Activated CD8-positive, alpha-beta T cell treated with anti-CD3 and anti-CD28 coated beads for 36 hours (primary cell): Measurements from ENCODE around the gene SORL1-AS1.
"Not testable (repeated sequence)": the region's sequence is repeated elsewhere in the genome, so short reads cannot be mapped to it uniquely, and the experiment has no call there.

Experiments used
- ATAC-seq: fragments of 200-7000 bp; cut with Tn5 transposase; one replicate; pipeline ENCODE4 v1.10.0; 2021; ENCODE audit warnings: mild to moderate bottlenecking, moderate library complexity
- CTCF ChIA-PET: fragments of 350-600 bp; sonication (Branson Sonifier 250); formaldehyde crosslinking; loops from one replicate; lab custom pipeline; 2021; ENCODE audit warnings: antibody characterized with exemption; lab: Charles Lee
- POLR2A ChIA-PET: fragments of 350-600 bp; sonication (Branson Sonifier 250); formaldehyde crosslinking; loops from one replicate; lab custom pipeline; 2021; ENCODE audit warnings: antibody characterized with exemption; lab: Charles Lee
- DNase-seq: peaks from one replicate; pipeline ENCODE4 v3.0.0-alpha.2; 2020
- H3K27ac Mint-ChIP-seq: one replicate; pipeline ENCODE4 v1.8.0; 2021; ENCODE audit warnings: mild to moderate bottlenecking, mixed read lengths
- H3K27me3 Mint-ChIP-seq: one replicate; pipeline ENCODE4 v1.8.0; 2021; ENCODE audit warnings: mixed read lengths
- H3K36me3 Mint-ChIP-seq: one replicate; pipeline ENCODE4 v1.8.0; 2021; ENCODE audit warnings: low read depth, mixed read lengths
- H3K4me1 Mint-ChIP-seq: one replicate; pipeline ENCODE4 v1.8.0; 2021; ENCODE audit warnings: low read depth, mixed read lengths
- H3K4me3 Mint-ChIP-seq: one replicate; pipeline ENCODE4 v1.8.0; 2021; ENCODE audit warnings: mild to moderate bottlenecking, moderate library complexity, mixed read lengths
- H3K9me3 Mint-ChIP-seq: one replicate; pipeline ENCODE4 v1.8.0; 2021; ENCODE audit warnings: mixed read lengths
- CTCF ChIP-seq: fragments of 200-600 bp; IDR thresholded peaks from one replicate; pipeline ENCODE4 v1.8.0; 2022; ENCODE audit warnings: antibody characterized with exemption, mild to moderate bottlenecking
- intact Hi-C: fragments of 100-400 bp; cut with micrococcal nuclease; formaldehyde crosslinking; loops from one replicate; pipeline ENCODE4 v1.10.0; 2022

Gene SORL1-AS1

GRCh38 chr11:121482231-121483129, 29.7 kb upstream of the SORL1-AS1 start:
- H3K4me3 Mint-ChIP-seq, result peak overlapping the region; percentile 75
- POLR2A ChIA-PET, result interaction anchor here (0.6 to 2.4 kb wide), 6 partner anchors 12 to 32 kb away, joined by 3 to 12 read pairs (median 5); partner anchors contain the start of gene SORL1-AS1
- peaks cover 43% of the 10 kb centered on the region for H3K36me3 Mint-ChIP-seq
- no peaks in the 10 kb centered on the region for H3K9me3 Mint-ChIP-seq
- intact Hi-C loops, result loop anchor here (2.0 kb wide), 1 partner anchor 18 kb away; no protein-coding TSS in a partner anchor
- peak overlapping the region; percentile 94 for H3K27ac Mint-ChIP-seq
- peaks cover 58% of the 10 kb centered on the region for H3K4me1 Mint-ChIP-seq
- no peak for TF ChIP-seq CTCF
- ATAC-seq (peak; percentile 83), DNase-seq (peak; percentile 73)
- no peaks in the 10 kb centered on the region for H3K27me3 Mint-ChIP-seq
- CTCF ChIA-PET, result interaction anchor here (0.6 to 3.5 kb wide), 6 partner anchors 11 to 109 kb away, joined by 3 to 17 read pairs (median 4); no protein-coding TSS in a partner anchor

GRCh38 chr11:121481484-121482230, 28.9 kb upstream of the SORL1-AS1 start:
- Mint-ChIP-seq H3K4me3 (peak overlapping the region; percentile 75), H3K4me1 (peaks cover 60% of the 10 kb centered on the region), H3K27ac (peak overlapping the region; percentile 94), H3K36me3 (peaks cover 36% of the 10 kb centered on the region)
- not testable (repeated sequence) for H3K9me3 Mint-ChIP-seq, H3K27me3 Mint-ChIP-seq
- ATAC-seq (peak; percentile 89), DNase-seq (peak; percentile 76)
- POLR2A ChIA-PET, result interaction anchor here (0.6 to 1.6 kb wide), 5 partner anchors 10 to 167 kb away, joined by 3 to 9 read pairs (median 3); no protein-coding TSS in a partner anchor
- intact Hi-C loops, result loop anchor here (2.0 kb wide), 1 partner anchor 17 kb away; no protein-coding TSS in a partner anchor
- CTCF ChIA-PET, result interaction anchor here (1.0 to 2.1 kb wide), 2 partner anchors 12 to 14 kb away, joined by 3 to 14 read pairs; no protein-coding TSS in a partner anchor

- DNase-seq (no peak), ATAC-seq (no peak)
- peaks cover 67% of the 10 kb centered on the region for H3K4me1 Mint-ChIP-seq
- no peaks in the 10 kb centered on the region for H3K27me3 Mint-ChIP-seq
- no peaks in the 10 kb centered on the region for H3K9me3 Mint-ChIP-seq
- no peak overlapping the region for H3K27ac Mint-ChIP-seq
- no peak for TF ChIP-seq CTCF
- no peak overlapping the region for H3K4me3 Mint-ChIP-seq
- CTCF ChIA-PET, result interaction anchor here (0.6 kb wide), 1 partner anchor 11 kb away, joined by 4 read pairs; no protein-coding TSS in a partner anchor
- POLR2A ChIA-PET, result interaction anchor here (0.7 kb wide), 1 partner anchor 197 kb away, joined by 4 read pairs; no protein-coding TSS in a partner anchor
- intact Hi-C loops, result no loop called here
- H3K36me3 Mint-ChIP-seq, result peaks cover 37% of the 10 kb centered on the region
Observed at GRCh38 chr11:121479698-121480238, 27.0 kb upstream of the SORL1-AS1 start.

GRCh38 chr11:121478895-121479697, 26.3 kb upstream of the SORL1-AS1 start:
- no peak overlapping the region for H3K27ac Mint-ChIP-seq
- CTCF ChIA-PET, result no interaction called here
- no peak overlapping the region for H3K4me3 Mint-ChIP-seq

More at GRCh38 chr11:121478895-121479697, 26.3 kb upstream of the SORL1-AS1 start:
- H3K9me3 Mint-ChIP-seq, result no peaks in the 10 kb centered on the region
- DNase-seq (no peak), ATAC-seq (no peak)
- no peak for TF ChIP-seq CTCF
- H3K4me1 Mint-ChIP-seq, result peaks cover 68% of the 10 kb centered on the region
- peaks cover 36% of the 10 kb centered on the region for H3K36me3 Mint-ChIP-seq
- intact Hi-C loops, result no loop called here
- no peaks in the 10 kb centered on the region for H3K27me3 Mint-ChIP-seq
- POLR2A ChIA-PET, result interaction anchor here (0.7 kb wide), 1 partner anchor 198 kb away, joined by 4 read pairs; no protein-coding TSS in a partner anchor
